Lower leg skin (tissue), 4 donors: ENCODE data around the gene GPX1. TPM values are rescaled to one million over a fixed set of nuclear protein-coding genes. Genes with fewer than 3 reads are reported as not detected.
"Not testable (repeated sequence)": the region's sequence is repeated elsewhere in the genome, so short reads cannot be mapped to it uniquely, and the experiment has no call there.

Experiments
- DNase-seq, 2 donors: peaks; one replicate each; pipeline ENCODE4 v3.0.0-alpha.2; 2019; ENCODE audit warnings: low spot score in 2 of 2
- H3K4me3 ChIP-seq: fragments of 200-600 bp; sonication (generic); 2 replicates; pipeline ENCODE4 v1.5.1; 2017; ENCODE audit warnings: mild to moderate bottlenecking, low read depth; ENCODE audit not compliant: poor library complexity, severe bottlenecking
- CTCF ChIP-seq, 3 donors: fragments of 450-650 bp; IDR thresholded peaks; one replicate each; pipeline ENCODE4 v1.5.1; 2016; ENCODE audit warnings: antibody characterized with exemption in 3 of 3, mild to moderate bottlenecking in 3 of 3, moderate library complexity in 2 of 3
- POLR2A ChIP-seq, 2 donors: fragments of 450-650 bp; IDR thresholded peaks; one replicate each; pipeline ENCODE4 v1.6.1; 2016 to 2017; ENCODE audit warnings: antibody characterized with exemption in 2 of 2, mild to moderate bottlenecking in 1 of 2, moderate library complexity in 1 of 2
- WGBS, 2 donors: methylation state at CpG; one replicate each; pipeline ENCODE4 v1.1.5; 2018; 5-methylcytosine and 5-hydroxymethylcytosine counted together
- intact Hi-C: fragments of 100-400 bp; cut with DNase I; formaldehyde crosslinking; loops from one replicate; pipeline ENCODE4 v1.15.0; 2023; ENCODE audit warnings: low total_unique reads
- total RNA-seq, 4 donors: library from RNA; depleted of rRNA; stranded (reverse); fragments of >200 nt; gene quantifications; one replicate each; pipeline ENCODE4 v1.1.0, GENCODE V29; 2016

The GPX1 gene
- total RNA-seq, 4 donors from 2014 or later = 116 to 224 (median 161) TPM

GRCh38 chr3:49329186-49329585 lies 29.0 kb downstream of the GPX1 start:
- no peak overlapping the region for H3K4me3 ChIP-seq
- intact Hi-C loops = no loop called here
- TF ChIP-seq CTCF (IDR thresholded peaks at IDR 0.05) (no peak), POLR2A (IDR thresholded peaks at IDR 0.05) (no peak)
- 88 to 93% methylated on average over 4 of the region's 4 CpGs for WGBS, 2 donors
- DNase-seq = no peak

- intact Hi-C loops = not testable (repeated sequence)
- WGBS, 2 donors = 70% methylated on average over 2 of the region's 2 CpGs
Observed at GRCh38 chr3:49328350-49328749, 29.8 kb downstream of the GPX1 start.

GRCh38 chr3:49327485-49327884 lies 30.7 kb downstream of the GPX1 start:
- DNase-seq = no peak
- H3K4me3 ChIP-seq = no peak overlapping the region
- intact Hi-C loops = no loop called here
- TF ChIP-seq POLR2A (IDR thresholded peaks at IDR 0.05) (no peak), CTCF (IDR thresholded peaks at IDR 0.05) (no peak)
- WGBS, 2 donors = 78 to 84% methylated on average over 7 of the region's 7 CpGs

More at GRCh38 chr3:49328350-49328749, 29.8 kb downstream of the GPX1 start:
- H3K4me3 ChIP-seq, DNase-seq: not testable (repeated sequence)

DNA sequence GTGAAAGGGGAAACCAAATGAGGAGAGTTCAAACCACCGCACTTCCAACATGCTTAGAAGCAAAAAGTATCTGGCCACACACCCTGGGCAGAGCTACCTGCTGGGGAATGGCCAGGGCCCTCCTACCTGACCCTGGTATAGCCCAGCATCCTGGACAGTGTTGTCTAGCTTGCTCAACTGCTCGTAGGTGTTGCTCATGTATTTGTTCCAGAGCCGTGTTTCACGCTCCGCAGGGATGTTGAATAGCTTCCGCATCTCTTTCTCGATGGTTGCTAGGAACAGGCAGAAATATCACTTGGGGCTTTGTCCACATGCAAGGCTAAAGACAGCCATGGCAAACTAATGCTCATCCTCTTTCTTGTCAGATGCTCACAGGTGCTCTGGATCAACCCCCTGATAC lies 33.4 kb downstream of the GPX1 start:
- TF ChIP-seq CTCF (IDR thresholded peaks at IDR 0.05) = no peak
- TF ChIP-seq POLR2A (IDR thresholded peaks at IDR 0.05) = no peak
- 94% methylated on average over 7 of the region's 7 CpGs for WGBS, 2 donors

GRCh38 chr3:49316696-49317457 lies 41.3 kb downstream of the GPX1 start:
- 92 to 94% methylated on average over 16 of the region's 16 CpGs for WGBS, 2 donors
- H3K4me3 ChIP-seq = no peak overlapping the region
- no peak for DNase-seq
- intact Hi-C loops = no loop called here
- TF ChIP-seq CTCF (IDR thresholded peaks at IDR 0.05) = no peak
- TF ChIP-seq POLR2A (IDR thresholded peaks at IDR 0.05) = no peak

More for the DNA sequence above, 33.4 kb downstream of the GPX1 start:
- DNase-seq = no peak
- intact Hi-C loops = no loop called here
- no peak overlapping the region for H3K4me3 ChIP-seq

DNA sequence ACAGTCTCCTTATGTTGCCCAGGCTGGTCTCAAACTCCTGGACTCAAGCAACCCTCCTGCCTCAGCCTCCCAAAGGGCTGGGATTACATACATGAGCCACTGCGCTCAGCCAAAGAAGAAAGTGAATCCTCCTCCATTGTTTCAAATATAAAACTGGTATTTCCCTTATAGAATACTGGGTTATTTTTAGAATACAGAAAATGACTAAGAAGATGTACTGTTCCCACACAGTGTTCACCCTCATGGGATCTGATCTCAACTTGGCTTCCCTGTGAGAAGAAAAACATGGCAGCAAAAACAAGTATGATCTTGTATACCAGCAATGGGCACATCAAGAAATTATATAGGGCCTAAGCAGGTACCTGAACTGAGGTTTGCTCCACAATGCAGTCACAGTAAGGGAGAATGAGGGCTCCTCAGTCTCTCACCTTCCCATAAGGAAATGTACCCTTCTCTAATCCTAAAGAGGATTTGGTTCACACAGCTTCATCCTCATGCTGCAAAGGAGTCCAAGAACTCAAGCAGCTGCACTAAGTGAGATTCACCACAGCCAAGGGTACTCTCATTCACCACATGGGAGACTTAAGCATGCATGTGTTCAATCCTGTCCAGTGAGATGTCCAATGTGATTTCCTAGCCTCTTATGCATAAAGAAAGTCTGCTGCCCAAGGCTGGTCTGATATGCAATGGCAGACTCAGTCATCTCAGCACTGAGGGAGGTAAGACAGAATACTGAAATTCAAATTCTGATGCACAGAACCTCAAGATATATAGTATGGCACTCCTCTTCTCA lies 44.1 kb downstream of the GPX1 start:
- intact Hi-C loops = no loop called here
- TF ChIP-seq POLR2A (IDR thresholded peaks at IDR 0.05) = no peak
- no peak for TF ChIP-seq CTCF (IDR thresholded peaks at IDR 0.05)
- DNase-seq = no peak
- 75 to 97% methylated on average over 1 of the region's 1 CpG for WGBS, 2 donors
- no peak overlapping the region for H3K4me3 ChIP-seq
